HUES6 (cell line): ENCODE measurements around the gene FAM76A.
A peak's percentile ranks its signal among the peaks of the same experiment; 100 is the strongest.
"Not testable (repeated sequence)": the region's sequence is repeated elsewhere in the genome, so short reads cannot be mapped to it uniquely, and the experiment has no call there.

Experiments used
- H3K27ac ChIP-seq: 2 replicates; pipeline ENCODE4 v1.7.0; 2013; ENCODE audit warnings: low read depth, mild to moderate bottlenecking, low read length, inconsistent platforms
- H3K27me3 ChIP-seq: 2 replicates; pipeline ENCODE4 v1.6.1; 2013; ENCODE audit warnings: low read length; ENCODE audit not compliant: control insufficient read depth, insufficient read depth
- H3K36me3 ChIP-seq: 2 replicates; pipeline ENCODE4 v1.6.1; 2013; ENCODE audit warnings: low read length; ENCODE audit not compliant: control insufficient read depth, insufficient read depth
- H3K4me1 ChIP-seq: 2 replicates; pipeline ENCODE4 v1.6.1; 2013; ENCODE audit warnings: low read length; ENCODE audit not compliant: control insufficient read depth, insufficient read depth
- H3K4me3 ChIP-seq: 2 replicates; pipeline ENCODE4 v1.5.1; 2013; ENCODE audit warnings: low read depth, low read length
- H3K9ac ChIP-seq: one replicate; pipeline ENCODE4 v1.6.1; 2013; ENCODE audit warnings: mild to moderate bottlenecking, low read length
- H3K9me3 ChIP-seq: 2 replicates; pipeline ENCODE4 v1.6.1; 2013; ENCODE audit warnings: low read depth, low read length; ENCODE audit not compliant: control insufficient read depth, insufficient read depth

Gene FAM76A

DNA sequence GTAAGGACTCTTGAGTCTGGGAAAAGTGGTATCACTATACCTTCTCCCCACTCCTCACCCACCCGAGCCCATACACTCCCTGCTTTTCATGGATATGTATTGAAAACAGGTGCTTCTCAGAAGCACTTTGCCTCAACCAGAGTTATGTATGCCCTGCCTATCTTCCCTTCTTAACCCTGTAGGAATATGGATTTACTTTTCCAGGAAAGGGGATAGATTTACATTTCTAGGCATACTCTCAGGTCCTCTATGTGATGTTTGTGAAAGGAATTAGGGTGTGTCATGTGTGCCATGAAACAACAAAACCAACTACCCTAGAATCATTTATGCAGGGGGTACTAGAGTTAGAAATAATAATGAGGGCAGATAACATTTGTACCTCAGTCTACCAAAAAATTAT, 36.3 kb downstream of the FAM76A start:
- Histone ChIP-seq H3K4me3 (no peak overlapping the region), H3K36me3 (peaks cover 18% of the 10 kb centered on the region), H3K27me3 (no peaks in the 10 kb centered on the region), H3K27ac (no peak overlapping the region), H3K9ac (no peak overlapping the region), H3K9me3 (no peaks in the 10 kb centered on the region), H3K4me1 (no peaks in the 10 kb centered on the region)

DNA sequence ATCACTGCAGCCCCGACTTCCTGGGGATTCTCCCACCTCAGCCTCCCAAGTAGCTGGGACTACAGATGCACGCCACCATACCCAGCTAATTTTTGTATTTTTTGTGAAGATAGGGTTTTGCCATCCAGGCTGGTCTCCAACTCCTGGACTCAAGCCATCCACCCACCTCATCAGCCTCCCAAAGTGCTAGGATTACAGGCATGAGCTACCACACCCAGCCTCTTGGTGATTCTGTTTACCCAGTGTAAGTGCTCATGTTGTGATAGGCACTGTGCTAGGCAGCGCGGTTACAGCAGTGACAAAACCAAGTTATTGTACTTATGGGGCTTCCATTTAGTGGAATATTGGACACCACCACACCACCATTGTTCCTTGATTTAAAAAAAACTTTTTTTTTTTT, 37.6 kb downstream of the FAM76A start:
- H3K9me3 ChIP-seq: no peaks in the 10 kb centered on the region
- no peak overlapping the region for H3K4me3 ChIP-seq
- no peak overlapping the region for H3K27ac ChIP-seq
- no peaks in the 10 kb centered on the region for H3K4me1 ChIP-seq
- H3K36me3 ChIP-seq: peaks cover 18% of the 10 kb centered on the region
- no peaks in the 10 kb centered on the region for H3K27me3 ChIP-seq
- no peak overlapping the region for H3K9ac ChIP-seq

DNA sequence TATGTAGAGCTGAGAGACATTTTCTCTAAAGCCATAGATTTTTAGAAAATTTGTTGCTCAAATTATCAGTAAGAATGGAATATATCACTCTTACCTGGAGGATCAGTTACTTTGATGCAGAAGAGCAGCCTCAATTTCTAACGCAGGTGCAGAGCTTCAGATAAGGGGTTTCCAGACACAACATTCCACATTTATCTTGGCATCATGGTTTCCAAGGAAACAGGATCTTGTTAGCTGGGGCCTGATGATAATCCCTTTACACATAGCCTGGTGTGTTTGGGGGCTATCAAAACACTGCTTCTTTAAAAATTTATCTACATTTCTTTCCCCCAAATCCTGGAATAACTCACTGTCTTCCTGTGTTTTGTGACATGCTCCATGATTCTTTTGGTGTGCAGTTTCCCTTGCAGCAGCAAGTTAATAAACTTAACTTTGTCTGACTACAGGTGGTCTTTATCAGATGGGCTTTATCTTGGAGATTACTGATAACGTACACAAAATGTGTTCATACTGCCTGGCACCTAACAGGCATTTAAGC, 44.6 kb downstream of the FAM76A start:
- no peak overlapping the region for H3K9ac ChIP-seq
- H3K4me1 ChIP-seq: peaks cover 6% of the 10 kb centered on the region
- H3K36me3 ChIP-seq: no peaks in the 10 kb centered on the region
- H3K4me3 ChIP-seq: no peak overlapping the region
- H3K9me3 ChIP-seq: no peaks in the 10 kb centered on the region
- H3K27me3 ChIP-seq: no peaks in the 10 kb centered on the region
- H3K27ac ChIP-seq: no peak overlapping the region

DNA sequence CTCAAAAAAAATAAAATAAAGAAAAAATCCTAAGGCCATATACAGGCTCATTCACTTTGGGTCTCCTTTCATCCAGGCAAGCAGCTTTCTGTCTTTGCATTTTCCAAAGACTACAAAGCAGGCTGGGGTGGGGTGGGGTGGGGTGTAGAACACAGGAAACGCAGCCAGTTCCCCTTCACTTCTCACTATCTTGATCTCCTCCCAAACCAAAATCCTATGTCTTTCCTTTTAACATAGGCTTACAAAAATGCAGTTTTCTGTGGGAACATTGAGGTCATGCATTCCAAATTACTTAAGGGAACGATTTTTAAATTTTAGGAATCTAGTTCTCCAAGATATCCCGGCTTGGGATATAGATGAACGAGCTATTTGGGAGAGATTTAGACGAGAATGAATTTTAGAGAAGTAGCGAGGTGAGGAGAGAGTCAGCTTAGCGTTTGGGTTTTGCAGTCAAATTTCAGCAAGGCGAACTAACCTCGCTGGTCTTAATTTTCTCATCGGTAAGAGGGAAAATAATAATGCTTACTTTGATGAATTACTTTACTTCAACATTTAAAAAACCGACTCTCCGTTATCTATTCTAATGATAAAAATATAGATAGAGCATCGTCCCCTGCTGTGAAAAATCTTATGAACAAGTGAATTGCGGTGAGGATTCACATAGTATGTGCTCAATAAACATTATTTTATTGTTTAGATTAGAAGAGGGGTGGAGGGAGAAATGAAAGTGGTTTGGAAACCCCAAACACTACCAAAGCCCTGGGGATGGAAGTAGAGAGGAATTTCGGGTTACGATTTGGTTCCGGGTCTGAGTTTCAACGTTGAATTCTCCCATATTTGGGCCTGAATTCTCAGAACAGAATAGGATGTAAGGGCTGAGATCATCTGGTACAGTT, 46.5 kb downstream of the FAM76A start:
- Histone ChIP-seq H3K9ac (peak overlapping the region; percentile 49), H3K9me3 (no peaks in the 10 kb centered on the region), H3K4me1 (peaks cover 6% of the 10 kb centered on the region), H3K27ac (no peak overlapping the region), H3K27me3 (no peaks in the 10 kb centered on the region), H3K4me3 (peak overlapping the region; percentile 89), H3K36me3 (no peaks in the 10 kb centered on the region)

DNA sequence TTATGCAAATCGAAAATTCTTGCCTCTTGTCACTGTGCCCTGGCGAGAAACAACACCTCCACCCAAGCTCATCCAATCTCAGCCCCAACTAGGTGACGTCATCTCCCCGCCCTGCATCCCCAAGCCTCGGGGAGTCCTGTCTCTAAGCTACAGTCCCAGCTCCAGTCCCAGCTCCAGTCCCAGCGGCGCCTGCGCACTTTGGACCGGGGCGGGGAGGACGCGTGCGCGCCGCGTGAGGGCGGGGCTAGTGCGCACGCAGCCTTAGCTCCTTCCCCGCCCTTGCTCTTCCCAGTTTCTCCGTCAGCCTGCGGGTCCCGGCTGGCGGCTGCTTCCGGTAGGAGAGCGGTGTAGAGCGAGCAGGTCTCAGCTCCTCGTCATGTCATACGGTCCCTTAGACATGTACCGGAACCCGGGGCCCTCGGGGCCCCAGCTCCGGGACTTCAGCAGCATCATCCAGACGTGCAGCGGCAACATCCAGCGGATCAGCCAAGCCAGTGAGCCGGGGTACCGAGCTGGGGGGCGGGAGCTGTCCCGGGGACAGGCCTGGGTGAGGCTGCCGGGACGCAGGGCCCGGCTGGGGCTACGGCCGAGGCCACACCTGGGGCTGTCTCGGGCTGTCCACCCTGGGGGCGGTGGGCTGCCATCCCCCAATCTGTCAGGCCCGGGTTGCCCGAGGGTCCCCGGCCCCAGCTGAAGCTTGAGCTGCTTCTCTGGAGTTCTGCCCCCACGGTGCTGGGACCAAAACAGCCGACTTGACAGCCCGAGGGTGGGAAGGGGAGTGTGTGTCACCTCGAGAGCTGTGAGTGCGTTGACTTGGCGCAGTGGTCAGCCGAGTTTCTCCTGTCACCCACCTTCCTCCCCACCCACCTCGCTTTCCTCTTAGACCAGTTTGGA, 47.4 kb downstream of the FAM76A start, which contains the start of gene STX12:
TSS of gene STX12 (plus strand) at position 288 of the 894 bp plus-strand sequence. CDS start at position 377, 89 bp downstream.
- H3K4me1 ChIP-seq: peaks cover 6% of the 10 kb centered on the region
- H3K27me3 ChIP-seq: no peaks in the 10 kb centered on the region
- no peaks in the 10 kb centered on the region for H3K36me3 ChIP-seq
- peak within 1 kb of the TSS; percentile 80 for H3K9ac ChIP-seq
- peak within 1 kb of the TSS; percentile 30; the same call in 1 of the 2 replicates for H3K27ac ChIP-seq
- peak within 1 kb of the TSS; percentile 89 for H3K4me3 ChIP-seq
- H3K9me3 ChIP-seq: no peaks in the 10 kb centered on the region

DNA sequence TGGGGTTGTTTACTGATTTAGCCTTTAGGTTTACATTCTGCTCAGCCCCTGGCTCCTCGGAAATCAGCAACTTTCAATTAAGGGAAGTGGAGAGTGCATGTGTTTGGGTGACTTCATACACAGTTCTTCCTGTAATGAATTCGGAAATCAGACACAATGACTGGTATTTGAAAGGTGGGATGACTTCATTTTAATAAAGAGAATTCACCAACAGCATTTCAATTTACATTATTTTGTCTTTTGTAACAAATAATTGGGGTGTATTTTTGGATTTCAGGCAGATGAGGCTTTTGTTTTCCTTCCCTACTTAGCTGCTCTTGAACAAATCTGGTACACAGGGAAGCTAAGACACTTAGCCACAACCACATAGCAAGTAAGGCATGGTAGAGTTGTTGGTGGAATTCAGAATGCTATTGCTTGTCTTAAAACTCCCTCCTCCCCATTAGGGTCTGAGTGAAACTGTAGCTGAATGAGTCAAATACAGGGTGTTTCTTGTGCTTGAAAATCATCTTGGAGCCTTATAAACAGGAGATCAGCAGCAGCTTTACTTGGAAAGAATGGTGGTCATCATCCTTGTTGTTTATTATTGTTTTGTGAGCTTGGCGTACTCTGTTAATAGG, 48.2 kb downstream of the FAM76A start:
- no peaks in the 10 kb centered on the region for H3K27me3 ChIP-seq
- H3K9me3 ChIP-seq: no peaks in the 10 kb centered on the region
- no peak overlapping the region for H3K27ac ChIP-seq
- H3K4me3 ChIP-seq: peak overlapping the region; percentile 89
- H3K9ac ChIP-seq: peak overlapping the region; percentile 80
- no peaks in the 10 kb centered on the region for H3K36me3 ChIP-seq
- H3K4me1 ChIP-seq: peaks cover 6% of the 10 kb centered on the region

DNA sequence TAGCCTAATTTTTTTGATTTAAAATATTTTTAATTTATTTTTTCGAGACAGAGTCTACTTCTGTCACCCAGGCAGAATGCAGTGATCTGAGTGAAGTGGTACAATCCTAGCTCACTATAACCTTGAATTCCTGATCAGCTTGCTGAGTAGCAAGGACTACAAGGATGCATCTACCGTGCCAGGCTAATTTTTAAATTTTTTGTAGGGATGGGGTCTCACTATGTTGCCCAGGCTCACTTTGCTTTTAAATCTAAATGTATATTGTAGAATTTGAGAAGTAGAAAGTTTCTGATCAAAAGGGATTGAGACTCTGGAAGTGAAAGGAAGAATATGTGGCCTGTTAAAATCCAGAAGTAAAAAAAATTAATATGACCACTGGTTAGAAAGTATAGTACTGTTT, 48.9 kb downstream of the FAM76A start:
- H3K4me3 ChIP-seq: no peak overlapping the region

DNA sequence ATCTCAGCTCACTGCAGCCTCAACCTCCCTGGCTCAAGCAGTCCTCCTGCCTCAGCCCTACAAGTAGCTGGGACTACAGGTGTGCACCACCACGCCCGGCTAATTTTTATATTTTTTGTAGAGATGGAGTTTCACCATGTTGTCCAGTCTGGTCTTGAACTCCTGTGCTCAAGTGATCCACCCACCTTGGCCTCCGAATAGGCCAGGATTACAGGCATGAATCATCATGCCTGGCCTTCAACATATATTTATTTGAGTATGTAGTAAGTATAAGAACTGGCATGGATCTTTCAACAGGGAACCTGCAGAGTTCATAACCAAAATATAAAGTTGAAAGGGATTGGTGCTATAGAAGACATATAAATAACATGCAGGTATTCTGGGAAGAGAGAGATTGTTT, 49.6 kb downstream of the FAM76A start:
- H3K4me1 ChIP-seq, H3K27ac ChIP-seq, H3K9ac ChIP-seq, H3K36me3 ChIP-seq, H3K27me3 ChIP-seq, H3K9me3 ChIP-seq, H3K4me3 ChIP-seq: not testable (repeated sequence)

More for the DNA sequence above, 48.9 kb downstream of the FAM76A start:
- no peak overlapping the region for H3K27ac ChIP-seq
- no peak overlapping the region for H3K9ac ChIP-seq
- peaks cover 6% of the 10 kb centered on the region for H3K4me1 ChIP-seq
- no peaks in the 10 kb centered on the region for H3K9me3 ChIP-seq
- no peaks in the 10 kb centered on the region for H3K27me3 ChIP-seq
- H3K36me3 ChIP-seq: no peaks in the 10 kb centered on the region

DNA sequence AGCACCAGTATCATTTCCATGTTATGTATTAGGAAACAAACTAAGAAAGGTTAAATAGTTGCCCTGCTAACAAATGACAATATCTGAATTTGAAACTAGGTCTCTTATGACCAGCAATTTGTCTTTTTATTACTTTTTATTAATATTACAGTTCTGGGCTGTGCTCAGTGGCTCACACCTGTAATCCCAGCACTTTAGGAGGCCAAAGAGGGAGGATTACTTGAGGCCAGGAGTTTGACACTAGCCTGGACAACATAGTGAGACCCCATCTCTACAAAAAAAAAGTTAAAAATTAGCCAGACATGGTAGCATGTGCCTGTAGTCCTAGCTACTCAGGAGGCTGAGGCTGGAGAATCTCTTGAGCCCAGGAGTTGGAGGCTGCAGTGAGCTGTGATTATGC, 50.5 kb downstream of the FAM76A start:
- H3K9ac ChIP-seq, H3K27ac ChIP-seq, H3K4me1 ChIP-seq, H3K9me3 ChIP-seq, H3K27me3 ChIP-seq, H3K4me3 ChIP-seq, H3K36me3 ChIP-seq: not testable (repeated sequence)

DNA sequence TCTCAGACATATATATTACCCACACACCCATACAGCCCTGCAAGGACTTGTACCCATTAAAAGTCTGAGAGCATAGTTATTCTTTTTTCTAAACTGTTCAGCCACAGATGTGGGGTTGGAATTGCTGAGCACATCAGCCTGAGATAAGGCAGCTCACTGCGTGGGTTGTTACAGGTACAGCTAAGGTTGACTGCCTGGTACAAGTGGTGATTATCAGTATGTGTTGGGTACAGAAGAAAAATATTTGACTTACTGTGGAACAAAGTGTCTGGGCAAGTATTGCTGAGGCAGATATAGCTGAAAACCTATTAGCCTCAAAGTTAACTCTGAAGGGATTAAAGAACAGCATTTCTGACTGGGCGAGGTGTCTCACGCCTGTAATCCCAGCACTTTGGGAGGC, 52.3 kb downstream of the FAM76A start:
- Histone ChIP-seq H3K9me3 (no peaks in the 10 kb centered on the region), H3K27me3 (no peaks in the 10 kb centered on the region), H3K36me3 (no peaks in the 10 kb centered on the region), H3K4me3 (no peak overlapping the region), H3K9ac (no peak overlapping the region), H3K27ac (no peak overlapping the region), H3K4me1 (peaks cover 6% of the 10 kb centered on the region)
